ENCODE measurements around the gene SLC27A5.
"Not testable (repeated sequence)": the region's sequence is repeated elsewhere in the genome, so short reads cannot be mapped to it uniquely, and the experiment has no call there.

SLC27A5 gene

GRCh38 chr19:58521651-58522050 is 9.9 kb upstream of the SLC27A5 start:
- DNase-seq: no peak

- DNase-seq: no peak
Observed at GRCh38 chr19:58520257-58520599, 8.4 kb upstream of the SLC27A5 start.

- peak; percentile 94 for DNase-seq
Observed at GRCh38 chr19:58519355-58520256, 7.8 kb upstream of the SLC27A5 start, which contains the start of gene ZBTB45. Gene ZBTB45, minus strand, starts transcription at chr19:58519810. Its CDS starts 2,137 bp downstream, at chr19:58517673.

- DNase-seq: peak; percentile 53
Observed at GRCh38 chr19:58519087-58519354, 7.2 kb upstream of the SLC27A5 start.

GRCh38 chr19:58518256-58519086 is 6.7 kb upstream of the SLC27A5 start:
- DNase-seq: no peak

GRCh38 chr19:58516964-58517833 is 5.4 kb upstream of the SLC27A5 start:
- DNase-seq: no peak

GRCh38 chr19:58516246-58516836 is 4.5 kb upstream of the SLC27A5 start:
- no peak for DNase-seq

GRCh38 chr19:58515259-58515658 is 3.5 kb upstream of the SLC27A5 start:
- DNase-seq: no peak

GRCh38 chr19:58514564-58515022 is 2.8 kb upstream of the SLC27A5 start:
- DNase-seq: no peak

GRCh38 chr19:58513694-58514563 is 2.1 kb upstream of the SLC27A5 start:
- peak; percentile 93 for DNase-seq

- DNase-seq: no peak
Observed at GRCh38 chr19:58513213-58513693, 1.5 kb upstream of the SLC27A5 start.

GRCh38 chr19:58510084-58510862 is 1.5 kb downstream of the SLC27A5 start:
- no peak for DNase-seq

- DNase-seq: no peak
Observed at GRCh38 chr19:58509731-58510083, 2.1 kb downstream of the SLC27A5 start.

- DNase-seq: not testable (repeated sequence)
Observed at GRCh38 chr19:58507602-58508223, 4.1 kb downstream of the SLC27A5 start.

- no peak for DNase-seq
Observed at GRCh38 chr19:58500242-58500641, 11.6 kb downstream of the SLC27A5 start.

GRCh38 chr19:58499021-58499927 is 12.5 kb downstream of the SLC27A5 start:
- DNase-seq: peak; percentile 97

- DNase-seq: no peak
Observed at GRCh38 chr19:58498316-58499020, 13.3 kb downstream of the SLC27A5 start.

- DNase-seq: no peak
Observed at GRCh38 chr19:58497634-58498170, 14.1 kb downstream of the SLC27A5 start.

Data from CD4-positive, alpha-beta T cell treated with Interleukin-21 for 1 hour (primary cell).